Activated CD4-positive, alpha-beta T cell treated with anti-CD3 and anti-CD28 coated beads, Interleukin-2, amount 50 U/mL, for 4 hours (primary cell): ENCODE measurements around the gene PDE6B.
"Not testable (repeated sequence)": the region's sequence is repeated elsewhere in the genome, so short reads cannot be mapped to it uniquely, and the experiment has no call there.

Source experiments
- DNase-seq, 2 experiments: peaks; one replicate each; pipeline ENCODE4 v3.0.0-alpha.2; 2020

The PDE6B gene

GRCh38 chr4:658681-659667, 33.6 kb downstream of the PDE6B start:
- DNase-seq = no peak

DNA sequence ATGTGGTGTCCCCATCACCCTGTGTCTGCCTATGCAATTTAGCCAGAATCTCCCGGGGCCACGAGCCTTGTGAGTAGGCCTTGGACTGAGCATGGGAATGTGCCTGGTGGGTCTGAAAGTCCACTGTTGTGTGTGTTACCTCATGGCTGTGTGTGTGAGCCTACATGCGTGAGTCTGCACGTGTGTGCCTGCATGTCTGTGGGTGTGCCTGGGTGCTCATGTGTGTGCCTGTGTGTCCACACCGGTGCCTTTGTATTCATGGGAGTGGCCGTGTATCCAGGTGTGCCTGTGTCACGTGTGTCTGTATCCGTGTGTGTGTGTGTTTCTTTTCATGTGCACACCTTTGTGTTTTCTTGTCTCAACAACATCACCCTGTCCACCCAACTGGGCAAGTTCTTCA, 34.5 kb downstream of the PDE6B start:
- no peak for DNase-seq

DNA sequence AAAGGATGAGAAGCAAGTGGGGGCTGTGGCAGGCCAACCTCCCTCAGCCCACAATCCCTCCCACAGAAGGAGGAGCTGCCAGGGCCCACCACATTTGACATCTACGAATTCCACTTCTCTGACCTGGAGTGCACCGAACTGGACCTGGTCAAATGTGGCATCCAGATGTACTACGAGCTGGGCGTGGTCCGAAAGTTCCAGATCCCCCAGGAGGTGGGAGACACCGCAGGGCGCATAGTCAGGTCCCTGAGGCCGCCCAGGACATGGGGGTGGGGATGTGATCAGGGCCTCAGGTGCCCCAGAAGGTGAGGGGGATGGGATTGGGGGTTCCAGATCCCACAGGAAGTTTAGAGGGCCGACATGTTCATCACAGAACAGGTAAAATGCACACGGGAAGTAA, 35.0 kb downstream of the PDE6B start:
- no peak for DNase-seq

DNA sequence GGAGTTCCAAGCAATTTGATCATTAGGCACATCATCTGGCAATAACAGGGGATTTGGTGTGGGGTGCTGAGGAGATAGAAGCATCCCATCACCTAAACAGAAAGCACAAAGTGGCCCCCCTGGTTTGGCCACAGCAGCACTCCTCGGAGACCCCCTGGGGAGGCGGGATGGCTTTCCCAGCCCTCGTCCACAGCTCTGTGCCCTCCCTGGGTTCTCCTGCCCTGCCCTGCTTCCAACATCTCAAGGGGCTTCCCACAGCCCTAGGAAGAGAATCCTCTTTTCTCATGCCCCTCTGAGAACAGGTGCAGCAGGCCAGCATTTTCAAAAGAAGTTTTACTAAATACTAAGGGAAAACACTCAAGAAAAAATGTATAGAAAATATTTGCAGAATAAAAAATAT, 35.9 kb downstream of the PDE6B start:
- DNase-seq = no peak

- DNase-seq = no peak
Measured at GRCh38 chr4:661881-662761, 36.7 kb downstream of the PDE6B start.

- no peak for DNase-seq
Measured at GRCh38 chr4:663046-663437, 37.7 kb downstream of the PDE6B start.

DNA sequence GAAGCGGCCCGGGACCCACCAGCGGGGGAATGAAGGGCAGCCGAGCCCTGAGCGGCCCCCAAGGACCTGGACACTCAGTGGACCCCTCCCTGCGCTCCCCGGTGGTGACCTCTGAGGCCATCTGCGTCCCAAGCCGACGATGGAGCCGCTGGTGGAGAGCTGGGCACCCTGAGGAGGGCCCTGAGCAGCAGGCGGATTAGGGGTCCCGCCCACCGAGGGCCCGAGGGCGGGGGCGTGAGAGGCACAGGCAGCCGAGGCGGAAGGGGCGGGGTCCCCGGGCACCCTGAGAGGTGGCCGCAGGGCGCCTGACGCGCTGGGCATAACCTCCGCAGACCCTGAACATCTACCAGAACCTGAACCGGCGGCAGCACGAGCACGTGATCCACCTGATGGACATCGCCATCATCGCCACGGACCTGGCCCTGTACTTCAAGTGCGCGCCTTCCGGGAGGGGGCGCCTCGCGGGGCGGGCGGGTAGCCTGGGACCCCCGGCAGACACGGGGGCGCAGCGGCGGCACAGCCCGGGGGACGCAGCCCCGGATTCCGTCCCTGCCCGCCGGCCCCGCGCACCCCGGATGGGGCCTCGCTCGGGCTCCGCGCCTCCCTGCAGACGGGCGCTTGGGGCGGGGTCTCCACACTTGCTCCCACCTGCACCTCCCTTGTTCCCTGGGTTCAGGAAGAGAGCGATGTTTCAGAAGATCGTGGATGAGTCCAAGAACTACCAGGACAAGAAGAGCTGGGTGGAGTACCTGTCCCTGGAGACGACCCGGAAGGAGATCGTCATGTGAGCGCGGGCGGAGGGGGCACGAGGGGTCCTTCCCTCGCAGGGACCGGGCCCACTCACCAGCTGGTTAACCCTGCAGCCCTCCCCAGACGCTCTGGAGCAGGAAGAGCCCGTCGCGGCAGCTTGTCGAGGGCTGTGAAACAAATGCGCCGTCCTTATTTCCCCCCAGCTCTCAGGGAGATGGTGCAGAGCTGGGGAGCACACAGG, 38.4 kb downstream of the PDE6B start:
- DNase-seq = peak; percentile 68 to 74

DNA sequence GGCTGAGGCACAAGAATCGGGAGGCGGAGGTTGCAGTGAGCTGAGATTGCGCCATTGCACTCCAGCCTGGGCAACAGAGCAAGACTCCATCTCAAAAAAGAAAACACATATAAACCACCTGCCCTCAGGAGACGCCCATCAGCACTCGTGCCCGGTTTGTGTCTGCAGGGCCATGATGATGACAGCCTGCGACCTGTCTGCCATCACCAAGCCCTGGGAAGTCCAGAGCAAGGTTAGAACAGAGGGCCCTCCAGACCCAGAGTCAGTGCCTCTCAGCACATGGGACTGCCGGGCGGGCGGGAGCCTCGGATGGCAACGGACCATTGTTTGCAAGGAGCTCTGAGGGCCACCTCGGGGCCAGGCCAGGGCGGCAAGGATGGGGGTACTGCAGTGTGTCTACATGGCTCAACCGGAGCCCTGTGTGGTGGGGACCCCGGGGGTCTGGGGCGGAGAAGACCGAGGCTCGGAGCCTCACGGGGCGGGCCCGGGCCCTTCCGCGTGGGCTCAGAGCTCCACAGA, 39.4 kb downstream of the PDE6B start:
- no peak for DNase-seq

DNA sequence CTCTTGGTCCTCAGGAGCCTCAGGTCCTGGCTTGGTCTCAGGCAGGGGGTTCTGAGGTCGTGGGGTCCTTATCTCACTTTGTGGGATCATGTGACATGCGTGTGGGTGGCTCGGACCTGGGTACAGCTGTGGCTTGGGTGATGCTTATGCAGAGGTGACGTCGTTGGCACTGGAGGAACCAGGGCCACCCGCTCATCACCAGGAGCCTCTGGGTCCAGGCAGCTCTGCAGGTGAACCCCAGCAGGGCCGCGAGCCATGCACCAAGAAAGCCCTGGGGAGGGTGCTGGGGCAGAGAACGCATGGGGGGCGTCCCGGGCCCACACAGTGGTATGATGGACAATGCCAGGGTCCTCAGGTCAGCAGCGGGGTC, 40.0 kb downstream of the PDE6B start:
- no peak for DNase-seq

- DNase-seq = no peak
Measured at GRCh38 chr4:665751-666435, 40.5 kb downstream of the PDE6B start.

DNA sequence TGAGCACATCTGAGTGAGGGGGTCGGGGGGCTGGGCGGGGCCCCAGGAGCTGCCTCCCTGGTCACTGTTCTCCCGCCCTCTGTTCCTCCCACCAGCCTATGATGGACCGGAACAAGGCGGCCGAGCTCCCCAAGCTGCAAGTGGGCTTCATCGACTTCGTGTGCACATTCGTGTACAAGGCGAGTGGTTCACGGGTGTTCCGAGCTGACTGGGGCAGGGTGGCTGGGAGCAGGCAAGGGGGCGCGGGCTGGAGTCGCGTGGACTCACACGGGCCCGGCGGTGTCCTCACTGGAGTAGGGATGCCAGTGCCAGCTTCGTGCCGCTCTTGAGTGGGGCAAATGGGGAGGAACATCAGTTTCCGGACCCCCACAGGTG, 41.0 kb downstream of the PDE6B start:
- no peak for DNase-seq

DNA sequence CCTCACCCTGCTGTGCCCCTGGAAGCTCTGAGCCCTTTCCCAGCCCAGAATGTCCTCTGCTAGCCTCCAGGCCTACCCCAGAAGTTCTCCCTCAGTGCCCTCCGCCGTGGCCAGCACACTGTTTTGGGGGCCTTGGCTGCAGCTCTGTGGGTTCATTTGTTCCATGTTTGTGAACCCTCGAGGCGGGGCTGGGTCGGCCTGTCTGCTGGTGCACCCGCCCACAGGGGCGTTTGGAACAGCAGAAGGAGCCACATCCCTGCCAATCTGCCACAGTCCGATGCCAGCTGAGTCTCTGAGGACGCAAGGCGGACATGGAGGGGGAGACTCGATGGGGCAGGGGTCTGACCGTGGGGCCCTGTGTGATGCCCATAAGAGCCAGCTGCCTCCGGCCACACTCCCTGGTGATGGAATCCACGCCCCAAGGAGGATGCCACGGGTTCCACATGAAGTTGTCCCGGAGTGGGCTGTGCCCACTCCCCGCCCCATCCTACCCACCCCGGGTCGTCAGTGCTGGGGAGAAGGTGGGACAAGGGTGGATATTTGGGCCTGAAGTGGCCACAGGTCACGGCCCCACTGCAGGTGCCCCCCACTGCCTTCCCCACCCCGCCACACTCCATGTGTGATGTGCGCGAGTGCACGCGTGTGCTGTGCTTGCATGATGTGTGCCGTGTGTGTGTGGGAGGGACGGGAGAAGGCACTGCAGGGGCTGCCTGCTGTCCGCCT, 41.6 kb downstream of the PDE6B start:
- DNase-seq = no peak

- no peak for DNase-seq
Measured at GRCh38 chr4:667545-667925, 42.2 kb downstream of the PDE6B start.

DNA sequence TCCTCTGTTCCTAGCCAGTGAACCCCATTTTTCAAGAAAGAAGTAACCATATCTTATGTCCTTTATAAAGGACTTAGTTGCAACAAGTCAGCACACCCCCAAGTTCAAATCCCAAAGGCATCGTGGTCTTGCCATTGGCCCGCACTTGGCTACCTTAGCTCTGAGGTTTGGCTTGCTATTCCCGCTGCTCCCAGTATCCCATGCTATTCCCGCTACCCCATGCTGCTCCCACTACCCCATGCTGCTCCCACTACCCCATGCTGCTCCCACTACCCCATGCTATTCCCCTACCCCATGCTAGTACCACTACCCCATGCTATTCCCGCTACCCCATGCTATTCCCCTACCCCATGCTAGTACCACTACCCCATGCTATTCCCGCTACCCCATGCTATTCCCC, 42.8 kb downstream of the PDE6B start:
- not testable (repeated sequence) for DNase-seq

- DNase-seq = not testable (repeated sequence)
Measured at GRCh38 chr4:669806-670559, 44.6 kb downstream of the PDE6B start.

DNA sequence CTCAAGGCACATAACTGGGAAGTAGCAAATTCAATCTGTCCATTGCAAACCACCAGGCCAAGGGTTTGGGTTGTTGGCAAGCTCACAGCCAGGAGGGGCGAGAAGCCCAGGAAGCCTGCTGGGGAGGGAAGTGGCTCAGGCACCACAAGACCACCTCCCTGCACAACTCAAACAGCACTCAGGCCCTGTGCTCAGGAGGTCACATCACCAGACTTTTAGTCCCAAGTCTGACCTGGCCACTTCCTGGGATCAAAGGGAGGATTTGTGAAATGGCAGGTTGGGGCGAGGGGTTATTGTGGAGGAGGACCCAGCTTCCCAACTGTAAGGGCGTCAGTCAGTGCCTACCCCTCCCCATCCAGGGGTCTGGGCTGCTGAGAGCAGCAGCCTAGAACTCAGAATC, 46.4 kb downstream of the PDE6B start:
- no peak for DNase-seq

GRCh38 chr4:673349-674091, 48.1 kb downstream of the PDE6B start:
- no peak for DNase-seq

GRCh38 chr4:674172-675035, 49.0 kb downstream of the PDE6B start, which contains the start of the genes ATP5ME and MYL5:
TSS of gene ATP5ME (minus strand) at chr4:674276. CDS start at chr4:674247, 29 bp downstream.
TSS of gene MYL5 (plus strand) at chr4:674542. CDS start at chr4:678027, 3,485 bp downstream.
- DNase-seq = peak; percentile 96 to 97
